C4-2B (cell line): ENCODE results near the gene ANGPTL1.

Source experiments
- CTCF ChIP-seq: fragments of 450-650 bp; conservative IDR thresholded peaks from 2 replicates; pipeline ENCODE4 v1.5.1; 2017; ENCODE audit warnings: mild to moderate bottlenecking
- ZFX ChIP-seq: fragments of 450-650 bp; IDR thresholded peaks from 2 replicates; pipeline ENCODE4 v1.6.1; 2017

- TF ChIP-seq CTCF: no peak
- no peak for TF ChIP-seq ZFX
Observed at GRCh38 chr1:178877896-178878295, 7.0 kb upstream of the ANGPTL1 start.
